ENCODE results near the gene IFNGR2. TPM values are rescaled to one million over a fixed set of nuclear protein-coding genes. Genes with fewer than 3 reads are reported as not detected.

The IFNGR2 gene
- total and polyA plus RNA-seq, 2 of the 13 experiments (the other 11 are each of a cell fraction or from before 2014, with no cell fraction given) = 61.3 to 117 TPM

DNA sequence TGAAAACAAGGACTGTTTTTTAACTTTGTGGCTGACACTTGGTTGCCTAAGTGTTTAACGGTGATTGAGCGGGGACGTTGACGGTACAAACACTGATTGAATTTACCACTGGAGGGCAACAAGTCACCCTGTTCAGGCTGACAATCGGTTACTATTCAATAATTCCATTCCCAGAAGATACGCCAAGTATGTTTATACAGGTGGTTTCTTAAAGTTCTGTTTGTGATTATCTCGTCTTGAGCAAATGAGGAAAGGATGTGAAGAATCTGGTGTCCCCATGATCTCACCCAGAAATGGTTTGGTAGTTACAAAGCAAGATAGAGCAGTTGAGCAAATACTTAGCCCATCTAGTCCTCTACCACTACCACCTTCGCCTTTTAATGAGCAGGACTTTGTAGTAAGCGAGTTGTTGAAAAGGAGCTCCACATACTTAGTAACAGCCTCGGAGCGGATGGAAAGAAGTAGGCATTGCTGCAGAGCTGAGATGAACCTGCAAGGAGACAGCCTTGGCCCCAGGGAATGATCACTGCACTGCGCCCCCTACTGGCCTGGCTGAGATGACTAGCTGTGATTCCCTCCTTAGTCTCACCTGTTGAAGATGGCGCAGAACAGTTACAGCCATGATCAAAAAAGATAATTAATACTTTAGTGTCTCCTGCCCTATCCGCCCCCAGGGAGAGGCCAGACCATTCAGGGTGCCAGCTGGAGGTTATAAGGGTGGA, 42.2 kb upstream of the IFNGR2 start (continued):
- TF ChIP-seq GATAD2A (CRISPR knock-in tag; IDR thresholded peaks at IDR 0.05) (0 out of 2 replicates have a peak, but pooled peaks have one; percentile 29), HOXA3 (CRISPR knock-in tag; IDR thresholded peaks at IDR 0.05) (peak; percentile 50), KLF15 (CRISPR knock-in tag; IDR thresholded peaks at IDR 0.05; ENCODE audit: borderline replicate concordance) (no peak), ZNF776 (CRISPR knock-in tag; IDR thresholded peaks at IDR 0.05) (no peak), ELF3 (CRISPR knock-in tag; IDR thresholded peaks at IDR 0.05) (0 out of 2 replicates have a peak, but pooled peaks have one; percentile 22), MAFG (CRISPR knock-in tag; IDR thresholded peaks at IDR 0.05) (no peak), MAF1 (CRISPR knock-in tag; IDR thresholded peaks at IDR 0.05; ENCODE audit: borderline replicate concordance) (no peak), MAFF (IDR thresholded peaks at IDR 0.05; ENCODE audit: low read depth, low read length) (no peak), RNF2 (conservative IDR thresholded peaks at IDR 0.05; ENCODE audit: low read depth) (no peak), ZFP90 (CRISPR knock-in tag; IDR thresholded peaks at IDR 0.05; ENCODE audit: borderline replicate concordance) (peak; percentile 71; the same call in 1 of the 2 replicates), KLF6 (CRISPR knock-in tag; IDR thresholded peaks at IDR 0.05) (no peak), MTF1 (CRISPR knock-in tag; IDR thresholded peaks at IDR 0.05) (no peak), POLR2AphosphoS2 (IDR thresholded peaks at IDR 0.05; ENCODE audit: low read depth, low read length) (no peak), HNF4G (IDR thresholded peaks at IDR 0.05; ENCODE audit: borderline replicate concordance, low read depth, low read length) (no peak), HNF4G (CRISPR knock-in tag; IDR thresholded peaks at IDR 0.05; ENCODE audit: borderline replicate concordance, low read depth) (no peak), TEF (CRISPR knock-in tag; IDR thresholded peaks at IDR 0.05) (no peak), FOXP4 (CRISPR knock-in tag; IDR thresholded peaks at IDR 0.05) (0 out of 2 replicates have a peak, but pooled peaks have one; percentile 16), XRCC5 (optimal IDR thresholded peaks at IDR 0.05; ENCODE audit: low read length) (peak; percentile 74), PLSCR1 (CRISPR knock-in tag; IDR thresholded peaks at IDR 0.05; ENCODE audit: borderline replicate concordance) (no peak)
- TF ChIP-seq, protein P1, sequence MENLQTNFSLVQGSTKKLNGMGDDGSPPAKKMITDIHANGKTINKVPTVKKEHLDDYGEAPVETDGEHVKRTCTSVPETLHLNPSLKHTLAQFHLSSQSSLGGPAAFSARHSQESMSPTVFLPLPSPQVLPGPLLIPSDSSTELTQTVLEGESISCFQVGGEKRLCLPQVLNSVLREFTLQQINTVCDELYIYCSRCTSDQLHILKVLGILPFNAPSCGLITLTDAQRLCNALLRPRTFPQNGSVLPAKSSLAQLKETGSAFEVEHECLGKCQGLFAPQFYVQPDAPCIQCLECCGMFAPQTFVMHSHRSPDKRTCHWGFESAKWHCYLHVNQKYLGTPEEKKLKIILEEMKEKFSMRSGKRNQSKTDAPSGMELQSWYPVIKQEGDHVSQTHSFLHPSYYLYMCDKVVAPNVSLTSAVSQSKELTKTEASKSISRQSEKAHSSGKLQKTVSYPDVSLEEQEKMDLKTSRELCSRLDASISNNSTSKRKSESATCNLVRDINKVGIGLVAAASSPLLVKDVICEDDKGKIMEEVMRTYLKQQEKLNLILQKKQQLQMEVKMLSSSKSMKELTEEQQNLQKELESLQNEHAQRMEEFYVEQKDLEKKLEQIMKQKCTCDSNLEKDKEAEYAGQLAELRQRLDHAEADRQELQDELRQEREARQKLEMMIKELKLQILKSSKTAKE (CRISPR knock-in tag; IDR thresholded peaks at IDR 0.05; ENCODE audit: borderline replicate concordance) = no peak

All from HepG2 (cell line).